ENCODE data around the gene IARS1.

Gene IARS1

GRCh38 chr9:92295240-92295790 lies 1.8 kb upstream of the IARS1 start:
- DNase-seq, result no peak

DNA sequence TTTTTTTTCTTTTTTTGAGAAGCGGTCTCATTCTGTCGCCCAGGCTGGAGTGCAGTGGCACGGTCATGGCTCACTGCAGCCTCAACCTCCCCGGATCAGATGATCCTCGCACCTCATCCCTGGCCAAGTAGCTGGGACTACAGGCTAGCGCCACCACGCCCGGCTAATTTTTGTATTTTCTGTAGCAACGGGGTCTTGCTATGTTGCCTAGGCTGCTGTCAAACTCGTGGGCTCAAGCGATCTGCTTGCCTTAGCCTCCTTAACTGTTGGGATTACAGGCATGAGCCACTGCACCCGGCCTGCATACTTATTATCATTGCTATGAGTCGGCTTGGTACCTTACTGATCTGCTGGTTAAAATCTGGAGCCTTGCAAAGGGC lies 790 bp upstream of the IARS1 start:
- peak; percentile 61 for DNase-seq

- no peak for DNase-seq
Measured at GRCh38 chr9:92293075-92293354, 482 bp downstream of the IARS1 start.

DNA sequence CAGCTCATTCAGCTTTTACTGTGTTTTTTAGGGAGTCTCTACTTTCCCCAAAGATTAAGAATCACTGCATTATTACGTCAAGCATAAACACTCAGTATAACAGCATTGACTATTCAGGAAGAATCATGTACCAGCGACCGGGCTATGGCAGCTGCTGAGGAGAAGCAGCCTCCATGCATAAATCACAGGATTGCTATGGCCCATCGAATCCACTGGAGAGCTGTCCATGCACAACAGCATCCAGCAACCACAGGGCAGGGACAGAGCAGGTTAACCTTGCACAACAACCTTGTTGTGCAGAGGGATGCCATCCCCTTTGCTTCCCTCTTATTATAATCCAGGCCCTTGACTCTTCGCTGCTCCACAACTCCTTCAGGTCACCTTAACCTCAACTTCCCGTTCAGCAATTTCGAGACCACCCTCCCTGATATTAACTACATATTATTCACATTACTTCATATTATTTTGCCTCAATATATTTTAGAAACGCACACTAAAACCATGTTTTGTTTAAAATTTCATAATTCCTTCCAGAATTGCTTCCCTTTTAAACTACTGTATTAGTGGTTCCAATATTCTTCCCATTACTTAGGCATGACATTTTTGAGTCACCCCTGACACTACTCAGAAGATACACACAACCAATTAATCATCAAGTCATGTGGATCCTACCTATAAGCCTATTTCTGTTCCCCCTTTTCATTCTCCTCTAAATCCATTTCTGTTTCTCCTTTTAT lies 991 bp downstream of the IARS1 start:
- DNase-seq, result peak; percentile 61

DNA sequence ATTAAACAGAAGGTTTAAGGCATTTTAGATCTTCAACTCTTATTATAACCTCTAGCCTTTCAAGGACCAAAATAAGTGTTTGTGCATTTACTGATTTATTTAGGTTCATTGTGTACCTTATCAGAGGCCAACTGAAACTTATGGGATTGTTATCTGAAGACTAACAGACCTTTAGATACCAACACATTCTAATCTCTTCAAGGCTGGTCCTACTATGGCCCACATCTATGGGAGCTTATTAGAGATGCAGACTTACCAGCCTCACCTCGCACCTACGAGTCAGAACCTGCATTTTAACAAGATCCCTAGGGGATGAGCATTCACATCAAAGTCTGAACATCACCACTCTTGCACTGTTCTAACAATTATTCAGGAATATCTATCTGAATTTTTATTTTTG lies 1.9 kb downstream of the IARS1 start:
- DNase-seq, result no peak

- DNase-seq, result no peak
Measured at GRCh38 chr9:92290785-92291429, 2.6 kb downstream of the IARS1 start.

GRCh38 chr9:92289708-92290390 lies 3.6 kb downstream of the IARS1 start:
- DNase-seq, result no peak

- no peak for DNase-seq
Measured at GRCh38 chr9:92279302-92279701, 14.2 kb downstream of the IARS1 start.

DNA sequence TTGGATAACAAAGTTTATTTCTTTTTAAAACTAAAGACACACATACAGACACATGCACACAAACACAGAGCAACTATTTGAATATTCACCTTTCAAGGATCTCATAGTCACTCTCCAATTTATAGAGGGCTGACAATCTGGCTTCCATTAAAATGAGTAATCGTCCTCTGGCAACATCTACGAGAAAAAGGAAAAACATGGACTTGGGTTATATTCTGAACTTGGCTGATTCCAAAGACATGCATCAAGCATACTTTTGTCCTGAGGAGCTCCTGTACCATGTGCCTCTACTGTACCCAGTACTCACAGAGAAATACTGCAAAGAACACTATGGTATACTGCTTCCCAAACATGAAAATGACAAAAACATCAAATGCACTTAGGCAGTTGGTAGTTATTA lies 15.4 kb downstream of the IARS1 start:
- DNase-seq, result no peak

DNA sequence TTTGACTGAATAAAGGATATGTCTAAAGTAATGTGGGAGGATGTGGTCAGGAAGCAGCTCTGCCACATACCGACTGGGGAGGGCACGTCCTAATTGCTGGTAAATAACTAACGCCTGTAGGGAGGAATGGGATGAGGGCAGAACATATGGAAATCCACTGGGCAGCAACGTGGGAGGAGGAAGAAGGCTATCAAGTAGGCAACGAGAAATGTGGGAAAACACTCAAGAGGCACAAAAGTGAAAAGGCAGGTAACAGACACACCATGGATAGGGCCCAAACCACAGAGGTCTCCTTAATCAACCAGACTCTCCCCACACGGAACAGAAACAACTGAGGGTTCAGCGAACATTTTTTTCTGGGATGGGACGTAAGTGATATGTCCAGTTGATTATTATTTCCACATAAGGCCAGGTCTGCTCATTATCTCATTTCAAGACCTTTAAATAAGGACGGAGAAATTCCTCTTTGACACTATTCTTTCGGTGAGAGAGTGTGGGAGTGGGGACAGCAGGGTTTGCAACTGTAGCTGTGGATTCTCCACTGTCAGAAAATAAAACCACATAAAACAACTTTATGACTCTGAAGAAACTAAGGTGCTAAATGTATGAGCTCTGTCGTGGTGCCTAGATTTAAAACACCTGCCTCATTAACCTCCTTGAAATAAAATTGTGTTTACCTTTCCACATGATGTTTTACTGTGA lies 17.0 kb downstream of the IARS1 start:
- DNase-seq, result no peak

DNA sequence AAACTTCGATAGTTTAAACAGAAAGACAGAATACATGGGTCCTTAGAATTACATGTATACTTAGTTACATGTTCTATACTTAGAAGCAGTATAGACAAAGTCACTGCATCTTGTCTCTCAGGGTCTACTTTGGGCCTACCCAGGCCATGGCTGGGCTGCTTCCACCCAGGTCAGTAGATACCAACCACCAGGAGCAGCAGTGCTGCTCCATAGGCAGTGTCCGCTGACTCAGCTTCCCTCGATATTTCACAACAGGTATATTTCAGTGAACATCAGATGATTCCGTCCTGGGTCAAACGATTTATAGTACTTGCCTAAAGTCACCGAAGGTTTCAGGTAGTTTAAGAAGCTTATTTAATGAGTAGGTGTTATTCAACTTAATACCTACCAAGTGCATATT lies 18.0 kb downstream of the IARS1 start:
- DNase-seq, result no peak

GRCh38 chr9:92270511-92270910 lies 23.0 kb downstream of the IARS1 start:
- no peak for DNase-seq

DNA sequence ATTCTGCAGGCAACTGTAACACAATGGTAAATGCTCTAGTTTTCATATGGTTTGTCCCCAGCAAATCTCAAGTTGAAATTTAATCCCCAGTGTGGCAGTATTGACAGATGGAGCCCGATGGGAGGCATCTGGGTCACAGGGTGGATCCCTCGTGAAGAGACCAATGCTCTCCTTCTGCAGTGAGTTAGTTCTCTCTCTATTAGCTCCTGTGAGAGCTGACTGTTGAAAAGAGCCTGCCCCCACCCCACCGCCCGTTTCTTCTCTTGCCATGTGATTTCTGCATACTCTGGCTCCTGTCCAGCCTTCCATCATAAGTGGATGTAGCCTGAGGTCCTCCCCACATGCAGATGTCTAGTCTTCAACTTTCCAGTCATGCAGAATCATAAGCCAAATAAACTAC lies 27.0 kb downstream of the IARS1 start:
- DNase-seq, result no peak

GRCh38 chr9:92265154-92265553 lies 28.3 kb downstream of the IARS1 start:
- no peak for DNase-seq

- DNase-seq, result no peak
Measured at GRCh38 chr9:92263131-92263530, 30.4 kb downstream of the IARS1 start.

GRCh38 chr9:92257327-92257726 lies 36.2 kb downstream of the IARS1 start:
- DNase-seq, result no peak

DNA sequence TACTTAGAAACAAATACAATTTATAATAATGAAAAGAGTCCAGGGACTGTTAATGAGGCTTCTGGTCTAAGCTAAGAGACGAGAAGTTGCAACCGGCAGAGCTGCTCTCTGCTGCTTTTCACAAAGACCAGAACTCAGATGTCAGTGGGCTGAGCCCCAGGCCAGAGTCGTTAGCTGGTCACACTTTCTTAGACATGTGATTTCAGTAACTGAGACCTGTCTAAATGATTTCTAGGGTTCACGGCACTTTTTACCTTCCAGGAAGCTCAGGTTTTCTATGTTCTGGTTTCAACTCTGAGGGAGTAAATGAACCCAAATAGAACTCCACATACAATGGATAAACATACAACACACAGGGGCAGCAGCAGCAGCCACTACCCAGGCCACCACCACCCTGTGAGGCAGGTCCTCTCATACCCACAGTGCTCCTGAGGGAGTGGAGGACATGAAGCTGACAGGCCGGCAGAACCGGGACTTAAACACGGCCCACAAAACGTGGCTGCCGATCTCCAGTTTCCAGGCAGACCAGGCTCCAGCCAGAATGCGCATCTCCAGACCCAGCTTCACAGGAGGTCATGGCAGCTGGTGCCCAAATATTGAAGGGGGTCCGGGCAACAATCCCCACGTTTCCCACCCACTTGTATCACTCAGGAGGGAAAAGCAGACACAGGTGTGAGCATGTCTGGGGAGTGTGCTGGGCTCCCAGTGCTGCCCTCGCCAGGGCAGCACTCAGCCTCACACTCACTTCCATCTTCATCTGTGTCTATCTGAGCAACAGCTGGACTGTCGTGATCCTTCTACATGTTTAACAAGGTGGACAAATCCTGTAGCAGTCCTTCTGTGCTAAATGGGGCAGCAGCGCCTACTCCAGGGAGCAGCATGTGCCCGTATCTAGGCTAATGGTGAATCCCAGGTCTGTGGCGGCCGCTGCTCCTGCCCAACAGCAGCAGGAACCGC lies 38.8 kb downstream of the IARS1 start:
- DNase-seq, result no peak

- DNase-seq, result no peak
Measured at GRCh38 chr9:92253656-92254055, 39.8 kb downstream of the IARS1 start.

- no peak for DNase-seq
Measured at GRCh38 chr9:92247981-92248380, 45.5 kb downstream of the IARS1 start.

DNA sequence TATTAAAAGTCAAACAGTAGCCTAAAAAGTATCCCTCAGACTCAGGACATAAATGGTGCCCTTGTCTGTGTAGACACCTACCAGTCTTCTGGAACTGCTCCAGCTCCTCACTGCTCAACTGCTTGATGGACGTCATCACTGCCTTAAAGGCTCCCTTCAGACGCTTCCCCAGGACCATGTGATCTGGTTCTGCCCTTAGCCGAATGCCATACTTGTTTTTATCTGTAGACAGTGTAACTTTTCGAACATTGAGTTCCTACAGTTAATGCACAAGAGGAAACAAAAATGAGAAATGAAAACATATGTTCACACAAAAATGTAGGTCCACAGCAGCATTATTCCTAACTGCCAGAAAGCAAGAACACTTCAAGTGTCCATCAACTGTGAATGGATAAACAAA lies 46.2 kb downstream of the IARS1 start:
- no peak for DNase-seq

GRCh38 chr9:92245005-92245797 lies 48.3 kb downstream of the IARS1 start:
- no peak for DNase-seq
